ENCODE data around the gene TMA7B.
"Not testable (repeated sequence)": the region's sequence is repeated elsewhere in the genome, so short reads cannot be mapped to it uniquely, and the experiment has no call there.

TMA7B gene

GRCh38 chr22:39983346-39983745, 23.1 kb downstream of the TMA7B start:
- no peak for DNase-seq (ENCODE audit: low read depth in 2 of 2)

DNA sequence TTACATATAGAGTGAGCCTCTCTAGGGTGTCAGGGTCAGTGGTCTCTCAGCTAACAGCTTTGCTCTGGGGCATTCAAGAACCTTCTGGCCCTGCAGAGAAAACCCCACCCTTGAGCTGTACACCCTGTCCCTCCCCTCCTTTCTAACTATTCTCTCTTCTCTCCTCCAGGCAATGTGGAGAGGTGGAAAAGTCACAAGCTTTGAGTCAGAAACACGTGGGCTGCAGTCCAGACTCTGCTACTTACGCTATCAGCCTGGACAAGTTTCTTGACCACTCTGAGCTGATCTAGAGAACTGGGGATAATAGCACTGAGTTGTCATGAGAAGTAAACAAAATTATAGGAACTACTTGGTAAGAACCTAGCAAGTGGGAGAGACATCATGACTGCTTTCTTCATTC, 23.8 kb downstream of the TMA7B start:
- DNase-seq (ENCODE audit: low read depth in 2 of 2) = no peak

DNA sequence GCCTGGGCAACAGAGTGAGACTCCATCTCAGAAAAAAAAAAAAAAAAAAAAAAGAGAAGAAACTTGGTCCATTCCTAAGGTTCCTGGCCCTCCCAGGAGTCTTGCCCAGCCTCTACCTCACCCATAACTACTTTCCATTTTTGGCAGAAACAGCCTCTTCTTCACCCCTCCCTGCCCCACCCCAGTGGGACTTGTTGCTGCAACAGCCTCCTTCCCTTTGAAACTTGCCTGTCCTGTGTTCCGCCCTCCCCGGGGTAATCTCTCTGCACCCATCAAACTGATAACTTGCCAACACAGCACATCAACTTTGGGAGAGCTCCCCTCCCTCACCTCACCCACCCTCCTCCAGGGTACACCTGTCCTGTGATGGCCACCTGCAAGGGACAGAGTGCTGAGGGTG, 24.5 kb downstream of the TMA7B start:
- no peak for DNase-seq (ENCODE audit: low read depth in 2 of 2)

GRCh38 chr22:39985383-39986035, 25.3 kb downstream of the TMA7B start:
- no peak for DNase-seq (ENCODE audit: low read depth in 2 of 2)

- no peak for DNase-seq (ENCODE audit: low read depth in 2 of 2)
Measured at GRCh38 chr22:39988386-39989114, 28.4 kb downstream of the TMA7B start.

- DNase-seq (ENCODE audit: low read depth in 2 of 2) = no peak
Measured at GRCh38 chr22:39989633-39990032, 29.4 kb downstream of the TMA7B start.

DNA sequence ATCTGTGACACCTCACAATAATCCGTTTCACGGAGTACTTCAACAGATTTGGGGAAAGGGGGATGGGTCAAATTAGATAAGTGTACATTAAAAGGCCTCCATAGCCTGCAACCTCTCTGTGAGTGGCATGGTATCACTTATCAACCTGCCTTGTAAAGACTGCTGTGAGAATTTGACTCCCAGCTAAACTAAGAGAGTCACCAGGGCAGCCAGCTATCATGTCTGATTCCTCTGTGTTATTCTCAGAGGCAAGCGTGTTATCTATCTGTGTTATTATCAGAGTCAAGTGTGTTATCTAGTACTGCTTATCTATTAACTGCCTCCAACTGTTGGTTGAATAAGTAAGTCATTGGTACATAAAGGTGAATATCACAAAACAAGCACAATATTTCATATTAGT, 30.5 kb downstream of the TMA7B start:
- no peak for DNase-seq (ENCODE audit: low read depth in 2 of 2)

GRCh38 chr22:39991159-39991860, 31.1 kb downstream of the TMA7B start:
- no peak for DNase-seq (ENCODE audit: low read depth in 2 of 2)

GRCh38 chr22:39992088-39992826, 32.1 kb downstream of the TMA7B start:
- DNase-seq (ENCODE audit: low read depth in 2 of 2) = no peak

- DNase-seq (ENCODE audit: low read depth in 2 of 2) = not testable (repeated sequence)
Measured at GRCh38 chr22:39992894-39993293, 32.7 kb downstream of the TMA7B start.

- DNase-seq (ENCODE audit: low read depth in 2 of 2) = no peak
Measured at GRCh38 chr22:39994041-39994565, 33.9 kb downstream of the TMA7B start.

DNA sequence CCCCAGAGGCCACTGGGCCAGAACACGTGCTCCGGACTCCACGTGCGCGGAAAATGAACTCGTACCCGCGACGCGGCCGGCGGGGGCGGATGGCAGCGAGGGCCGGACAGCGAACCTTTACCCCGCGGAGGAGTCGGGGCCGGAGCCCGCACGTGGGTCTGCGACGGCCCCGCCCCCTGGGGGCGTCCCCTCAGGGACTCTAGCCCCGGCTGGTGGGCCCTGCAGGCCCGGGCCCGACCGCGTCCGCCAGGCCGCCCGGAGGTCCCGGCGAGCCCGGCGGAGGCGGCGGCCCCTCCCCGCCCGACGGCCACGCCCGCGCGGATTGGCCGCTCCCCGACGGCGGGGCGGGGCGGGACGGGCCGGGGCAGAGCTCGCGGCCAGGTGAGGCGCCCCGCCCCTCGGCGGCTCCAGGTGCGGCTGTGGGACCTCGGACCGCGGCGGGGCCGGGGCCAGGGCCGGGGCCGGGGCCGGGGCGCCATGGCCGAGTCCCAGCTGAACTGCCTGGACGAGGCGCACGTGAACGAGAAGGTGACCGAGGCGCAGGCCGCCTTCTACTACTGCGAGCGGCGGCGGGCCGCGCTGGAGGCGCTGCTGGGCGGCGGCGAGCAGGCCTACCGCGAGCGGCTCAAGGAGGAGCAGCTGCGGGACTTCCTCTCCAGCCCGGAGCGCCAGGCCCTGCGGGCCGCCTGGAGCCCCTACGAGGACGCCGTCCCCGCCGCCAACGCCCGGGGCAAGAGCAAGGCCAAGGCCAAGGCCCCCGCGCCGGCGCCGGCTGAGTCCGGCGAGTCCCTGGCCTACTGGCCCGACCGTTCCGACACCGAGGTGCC, 34.6 kb downstream of the TMA7B start, which contains the start of gene FAM83F:
Gene FAM83F (plus strand): TSS at position 389 of the 827 bp plus-strand sequence. CDS start 89 bp downstream, at position 478.
- no peak for DNase-seq (ENCODE audit: low read depth in 2 of 2)

DNA sequence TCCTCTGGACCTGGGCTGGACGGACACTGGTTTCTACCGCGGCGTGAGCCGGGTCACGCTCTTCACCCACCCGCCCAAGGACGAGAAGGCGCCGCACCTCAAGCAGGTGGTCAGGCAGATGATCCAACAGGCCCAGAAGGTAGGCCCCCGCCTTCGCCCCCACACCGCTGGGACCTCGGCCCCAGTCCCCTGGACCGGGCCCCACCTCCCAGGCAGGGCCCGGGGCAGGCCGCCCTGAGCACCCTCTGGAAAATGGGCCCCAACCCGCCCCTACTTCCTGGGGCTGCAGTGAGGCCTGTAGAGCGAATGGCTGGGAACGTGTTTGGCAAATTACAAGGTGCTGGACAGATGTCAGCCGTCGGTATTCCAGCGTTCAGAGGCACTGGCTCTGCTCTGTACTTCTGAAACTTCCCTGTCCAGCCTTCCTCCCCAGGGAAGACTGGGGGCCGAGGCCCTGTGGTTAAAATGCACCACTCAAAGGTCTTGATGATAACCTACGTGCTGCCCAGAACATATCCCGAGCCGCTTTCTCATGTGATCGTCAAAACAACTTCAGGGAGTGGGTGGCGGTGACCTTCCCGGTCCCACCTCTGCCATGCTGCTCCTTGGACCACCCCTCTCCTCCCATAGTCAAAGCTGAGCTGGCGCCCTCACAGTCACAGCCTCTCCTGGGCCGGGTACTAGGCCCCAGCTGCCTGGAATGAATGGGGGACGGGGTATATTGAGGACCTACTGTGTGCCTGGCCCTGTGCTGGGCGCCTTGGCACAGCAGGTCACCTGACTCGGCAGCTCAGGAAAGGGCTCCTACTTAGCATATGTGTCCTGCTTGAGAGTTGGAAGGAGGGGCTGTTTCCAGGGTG, 35.4 kb downstream of the TMA7B start:
- DNase-seq (ENCODE audit: low read depth in 2 of 2) = no peak

- DNase-seq (ENCODE audit: low read depth in 2 of 2) = no peak
Measured at GRCh38 chr22:39996732-39997131, 36.5 kb downstream of the TMA7B start.

- DNase-seq (ENCODE audit: low read depth in 2 of 2) = no peak
Measured at GRCh38 chr22:39997421-39997820, 37.2 kb downstream of the TMA7B start.

DNA sequence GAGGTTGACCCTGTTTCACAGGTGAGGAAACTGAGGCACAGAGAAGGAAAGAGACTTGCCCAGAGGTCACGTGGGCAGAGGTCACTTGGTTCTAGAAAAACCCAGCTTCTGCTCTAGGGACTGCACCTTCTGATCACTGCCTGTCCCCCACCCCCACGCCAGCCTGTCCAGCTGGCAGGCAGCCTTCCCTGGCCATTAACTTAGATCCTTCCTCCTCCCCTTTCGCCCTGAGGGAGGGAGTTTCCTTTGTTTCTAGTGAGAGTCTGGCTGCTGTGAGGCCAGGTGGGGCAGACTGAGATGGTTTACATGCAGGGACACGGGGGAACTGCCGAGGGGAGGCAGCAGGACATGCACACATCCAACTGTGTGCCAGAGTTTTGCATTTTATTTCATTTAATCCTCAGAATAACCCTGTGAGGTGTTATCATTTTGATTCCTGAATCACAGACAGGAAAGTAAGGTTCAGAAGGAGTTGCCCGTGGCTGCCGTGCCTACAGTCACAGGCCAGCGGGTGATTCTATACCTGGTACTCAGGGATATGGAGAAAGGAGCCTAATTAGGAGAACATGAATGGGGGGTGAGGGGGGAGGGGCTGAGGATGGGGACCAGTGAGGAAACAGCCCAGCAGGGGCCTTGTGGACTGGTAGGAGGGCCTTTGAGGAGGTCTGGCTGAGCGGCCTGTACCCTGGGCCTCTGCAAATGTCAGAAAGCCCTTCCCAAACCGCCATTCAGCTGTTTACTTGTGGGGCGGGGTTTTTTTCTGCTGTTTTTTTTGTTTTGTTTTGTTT, 37.9 kb downstream of the TMA7B start:
- DNase-seq (ENCODE audit: low read depth in 2 of 2) = no peak

GRCh38 chr22:39999144-39999757, 39.1 kb downstream of the TMA7B start:
- no peak for DNase-seq (ENCODE audit: low read depth in 2 of 2)

DNA sequence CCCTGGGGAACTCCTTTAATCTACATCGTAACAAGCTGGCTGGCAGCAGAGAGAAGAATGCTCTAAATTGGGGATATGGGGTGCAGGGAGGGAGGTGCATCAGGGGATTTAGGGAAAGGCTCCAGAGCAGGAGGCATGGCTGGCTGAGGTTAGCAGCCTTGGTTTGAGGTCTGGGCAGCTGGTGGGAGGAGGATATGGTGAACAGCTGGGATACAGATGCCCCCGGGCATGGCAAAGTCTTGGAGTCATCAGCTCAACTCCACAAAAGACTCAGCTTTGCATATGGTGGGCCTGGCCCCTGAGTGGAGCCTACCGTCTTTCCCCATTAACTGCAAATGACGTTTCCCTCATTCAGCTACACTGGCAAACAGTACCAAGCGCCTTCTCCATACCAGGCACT, 40.0 kb downstream of the TMA7B start:
- no peak for DNase-seq (ENCODE audit: low read depth in 2 of 2)

DNA sequence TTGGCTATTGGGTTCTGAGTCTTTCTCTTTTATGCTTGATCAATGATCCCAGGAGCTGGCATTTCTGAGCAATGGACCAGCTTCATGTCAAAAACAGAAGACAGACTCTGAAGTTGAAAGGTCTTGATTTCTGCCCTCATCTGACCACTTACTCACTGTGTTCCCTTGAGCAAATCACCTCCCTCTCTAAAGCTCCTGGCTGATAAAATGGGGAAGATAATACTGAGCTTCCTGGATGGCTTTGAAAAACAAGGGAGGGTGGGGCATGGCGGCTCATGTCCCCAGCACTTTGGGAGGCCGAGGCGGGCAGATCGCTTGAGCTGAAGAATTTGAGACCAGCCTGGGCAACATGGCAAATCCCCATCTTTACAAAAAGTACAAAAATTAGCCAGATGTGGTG, 40.9 kb downstream of the TMA7B start:
- no peak for DNase-seq (ENCODE audit: low read depth in 2 of 2)

Data from stimulated activated CD4-positive, alpha-beta T cell treated with anti-CD3 and anti-CD28 coated beads, Interleukin-4, amount 100 ng/mL, for 48 hours (primary cell).